ENCODE measurements around the gene NXT1.

Gene NXT1

DNA sequence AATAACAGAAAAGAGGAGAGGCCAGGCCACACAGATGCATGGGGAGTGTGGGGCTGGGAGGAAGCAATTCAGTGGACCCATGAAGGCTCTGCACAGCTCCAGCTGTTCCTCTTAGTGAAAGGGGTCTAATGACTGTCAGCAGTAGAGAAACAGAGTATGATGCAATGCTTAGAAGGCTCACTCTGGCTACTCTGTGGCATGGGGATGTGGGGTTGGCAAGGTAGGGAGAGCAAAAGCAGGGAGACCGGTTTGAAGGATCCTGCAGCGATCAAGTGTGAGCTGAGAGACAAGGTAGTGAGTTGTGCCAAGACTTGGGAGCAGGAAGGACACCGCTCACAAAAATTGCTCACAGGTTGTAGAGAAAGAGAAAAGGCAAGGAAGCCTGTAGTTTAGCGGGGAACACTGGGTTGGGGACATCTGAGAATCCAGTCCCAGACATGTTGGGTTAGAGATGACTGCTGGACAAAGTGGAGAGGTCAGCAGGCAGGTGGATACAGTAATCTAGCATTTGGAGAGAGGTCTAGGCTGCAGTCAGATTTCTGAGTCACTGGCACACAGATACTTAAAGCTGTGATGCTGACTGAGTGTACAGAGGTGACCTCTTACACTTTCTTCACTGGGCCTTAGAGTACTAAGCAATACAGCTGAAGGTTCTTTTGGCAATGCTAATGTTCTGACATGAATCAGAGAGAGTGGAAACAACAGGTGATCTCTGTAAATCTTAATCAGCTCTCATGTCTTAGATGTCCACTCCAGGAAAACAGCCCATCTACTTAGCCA is 43.6 kb downstream of the NXT1 start:
- no peak for DNase-seq

DNA sequence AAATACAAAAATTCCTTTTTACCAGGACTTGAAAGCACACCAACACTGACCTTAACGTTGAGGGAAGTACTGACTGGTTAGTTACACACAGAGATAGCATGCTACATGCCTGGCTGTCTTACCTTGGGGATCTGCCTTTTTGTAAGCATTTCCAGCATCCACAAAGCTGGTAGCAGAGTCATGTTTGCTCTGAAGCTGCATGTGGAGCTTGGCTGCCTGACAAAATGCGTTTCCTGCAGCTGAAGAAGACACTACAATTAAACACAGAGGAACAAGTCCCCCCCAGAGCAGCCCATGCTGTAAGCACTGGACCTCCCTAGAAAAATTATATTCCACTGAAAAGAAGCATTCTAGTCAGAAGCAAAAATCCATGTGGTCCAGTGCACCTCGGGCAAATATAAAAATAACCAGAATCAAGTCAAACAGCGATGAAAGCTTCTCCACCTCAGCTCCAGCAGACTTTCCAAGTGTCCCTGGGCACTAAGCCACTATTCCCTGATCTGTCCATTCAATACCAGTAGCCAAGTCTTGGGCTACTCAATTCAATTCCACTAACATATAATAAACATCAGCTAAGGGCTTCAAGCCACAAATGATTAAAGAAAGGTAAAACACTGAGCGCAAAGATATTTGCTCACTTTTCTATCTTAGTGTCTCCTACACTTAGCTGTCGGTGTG is 46.5 kb downstream of the NXT1 start:
- no peak for DNase-seq

DNA sequence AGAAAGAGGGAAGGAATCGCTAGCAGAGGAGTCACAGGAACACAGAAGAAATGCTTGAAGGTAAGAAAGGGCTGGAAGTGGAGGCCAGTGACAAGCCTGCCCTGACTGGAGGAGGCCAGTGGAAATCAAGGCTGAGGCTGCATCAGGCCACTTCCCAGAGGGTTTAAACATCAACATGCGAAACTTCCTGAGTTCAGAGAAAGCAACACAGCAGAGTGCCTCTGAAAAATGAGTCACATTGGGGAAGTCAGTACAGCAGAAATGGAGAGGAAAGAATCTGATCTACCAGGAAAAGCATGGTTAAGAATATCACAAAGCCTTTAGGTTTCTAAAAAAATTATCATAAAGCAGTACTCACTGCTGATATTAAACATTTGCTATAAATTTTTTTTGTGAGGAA is 47.4 kb downstream of the NXT1 start:
- DNase-seq: no peak

DNA sequence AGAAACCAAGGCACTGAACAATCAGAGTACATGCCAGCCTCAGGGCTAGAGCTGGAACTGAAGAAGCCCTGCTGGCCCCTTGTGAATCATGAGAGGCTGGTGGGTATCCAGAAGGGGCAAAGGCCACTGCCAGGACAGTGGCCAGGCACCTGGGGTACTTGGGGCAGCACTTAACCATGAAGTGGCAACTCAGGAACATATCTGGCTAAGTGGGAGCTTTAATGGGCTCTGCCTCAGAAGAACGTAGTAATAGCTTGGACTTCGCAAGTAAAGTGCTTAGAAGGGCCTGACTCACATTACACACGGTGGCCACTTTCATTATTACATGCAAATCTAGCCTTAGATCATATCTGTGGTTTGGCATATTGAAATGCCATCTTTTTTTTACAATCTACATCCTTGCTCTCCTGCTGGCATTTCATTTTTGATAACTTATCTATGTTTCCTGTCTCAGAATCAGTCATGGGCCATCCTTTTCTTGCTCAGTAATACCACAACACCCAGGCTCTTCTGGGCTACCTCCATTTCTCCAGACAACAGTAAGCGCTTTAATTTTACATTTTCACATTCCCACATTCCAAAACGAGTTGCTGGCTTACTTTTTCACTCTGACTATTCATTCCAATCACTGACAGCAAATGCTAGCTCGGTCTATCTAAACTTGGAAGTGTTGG is 49.1 kb downstream of the NXT1 start:
- DNase-seq: no peak

DNA sequence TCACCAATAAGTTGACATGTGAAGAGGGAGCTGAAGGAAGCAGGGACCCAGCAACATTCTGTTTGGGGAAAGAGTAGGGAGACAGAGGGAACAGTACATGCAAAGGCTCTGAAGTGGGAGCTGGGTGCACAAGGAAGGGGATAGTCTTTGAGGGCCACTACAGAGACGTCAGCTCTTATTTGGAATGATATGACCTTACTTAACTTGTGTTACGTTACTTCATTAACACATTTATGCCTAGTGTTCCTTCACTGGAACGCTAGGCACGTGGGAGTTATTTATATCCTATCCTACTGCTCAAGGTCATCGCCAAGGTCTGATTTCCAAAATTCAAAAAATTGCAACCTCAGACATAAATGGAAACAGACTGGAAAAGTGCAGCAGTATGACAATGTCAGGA is 50.5 kb downstream of the NXT1 start:
- no peak for DNase-seq

DNA sequence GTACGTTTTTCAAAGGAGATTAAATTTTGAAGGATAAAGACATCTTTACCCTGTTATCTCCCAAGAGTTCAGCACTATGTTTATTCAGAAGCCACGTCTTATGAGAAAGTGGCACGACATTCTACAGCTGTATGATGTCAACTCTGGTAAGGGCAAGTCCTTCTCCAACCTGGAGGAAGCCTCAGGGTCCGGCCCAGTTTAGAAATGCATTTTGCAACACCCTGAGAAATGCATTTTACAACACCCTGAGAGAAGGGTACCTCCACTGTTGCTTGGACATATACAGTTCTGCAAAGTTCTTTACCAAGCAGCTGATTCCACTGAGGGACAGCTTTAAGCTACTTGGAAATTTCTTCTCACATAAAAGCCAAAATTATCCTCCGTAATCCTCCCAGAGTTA is 53.2 kb downstream of the NXT1 start:
- no peak for DNase-seq

DNA sequence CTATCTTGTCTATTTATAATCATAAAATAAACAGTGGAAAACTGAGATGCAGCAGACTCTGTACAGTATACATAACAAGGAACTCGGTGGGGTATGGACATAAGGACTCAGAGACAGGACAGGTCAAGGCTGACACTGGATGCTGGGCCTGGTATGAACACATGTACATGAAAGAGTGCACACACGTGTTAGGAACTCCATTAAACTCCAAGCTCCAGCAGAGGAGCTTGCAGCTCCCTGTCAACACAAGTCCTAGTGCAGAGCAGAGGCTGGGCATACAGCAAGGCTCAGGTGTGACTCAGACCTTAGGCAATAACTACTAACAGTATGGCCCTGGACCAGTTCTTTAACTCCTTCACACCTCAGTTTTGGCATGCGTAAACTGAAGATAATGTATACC is 53.6 kb downstream of the NXT1 start:
- DNase-seq: no peak

Data from activated effector memory CD4-positive, alpha-beta T cell treated with Interleukin-2 at 50 U/mL for 16 hours (primary cell).